AG09319 (cell line): ENCODE results near the gene EIPR1.
"Not testable (repeated sequence)": the region's sequence is repeated elsewhere in the genome, so short reads cannot be mapped to it uniquely, and the experiment has no call there.

Source experiments
- DNase-seq: peaks from one replicate; pipeline ENCODE4 v3.0.0-alpha.2; 2010; ENCODE audit warnings: low read depth; ENCODE audit errors: extremely low read depth
- TF ChIP-seq, protein P1 (sequence below): IDR thresholded peaks from 2 replicates; pipeline ENCODE4 v1.5.1; 2011; ENCODE audit warnings: low read depth, mild to moderate bottlenecking, inconsistent platforms, low read length, moderate library complexity

The EIPR1 gene

GRCh38 chr2:3183766-3184165 is 193.9 kb downstream of the EIPR1 start:
- no peak for DNase-seq
- TF ChIP-seq, protein P1, sequence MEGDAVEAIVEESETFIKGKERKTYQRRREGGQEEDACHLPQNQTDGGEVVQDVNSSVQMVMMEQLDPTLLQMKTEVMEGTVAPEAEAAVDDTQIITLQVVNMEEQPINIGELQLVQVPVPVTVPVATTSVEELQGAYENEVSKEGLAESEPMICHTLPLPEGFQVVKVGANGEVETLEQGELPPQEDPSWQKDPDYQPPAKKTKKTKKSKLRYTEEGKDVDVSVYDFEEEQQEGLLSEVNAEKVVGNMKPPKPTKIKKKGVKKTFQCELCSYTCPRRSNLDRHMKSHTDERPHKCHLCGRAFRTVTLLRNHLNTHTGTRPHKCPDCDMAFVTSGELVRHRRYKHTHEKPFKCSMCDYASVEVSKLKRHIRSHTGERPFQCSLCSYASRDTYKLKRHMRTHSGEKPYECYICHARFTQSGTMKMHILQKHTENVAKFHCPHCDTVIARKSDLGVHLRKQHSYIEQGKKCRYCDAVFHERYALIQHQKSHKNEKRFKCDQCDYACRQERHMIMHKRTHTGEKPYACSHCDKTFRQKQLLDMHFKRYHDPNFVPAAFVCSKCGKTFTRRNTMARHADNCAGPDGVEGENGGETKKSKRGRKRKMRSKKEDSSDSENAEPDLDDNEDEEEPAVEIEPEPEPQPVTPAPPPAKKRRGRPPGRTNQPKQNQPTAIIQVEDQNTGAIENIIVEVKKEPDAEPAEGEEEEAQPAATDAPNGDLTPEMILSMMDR = no peak

- DNase-seq = no peak
- TF ChIP-seq, protein P1 = no peak
These were observed 194.8 kb downstream of the EIPR1 start for GRCh38 chr2:3182848-3183247.

GRCh38 chr2:3181416-3182010 is 196.1 kb downstream of the EIPR1 start:
- TF ChIP-seq, protein P1 = no peak
- DNase-seq = no peak

DNA sequence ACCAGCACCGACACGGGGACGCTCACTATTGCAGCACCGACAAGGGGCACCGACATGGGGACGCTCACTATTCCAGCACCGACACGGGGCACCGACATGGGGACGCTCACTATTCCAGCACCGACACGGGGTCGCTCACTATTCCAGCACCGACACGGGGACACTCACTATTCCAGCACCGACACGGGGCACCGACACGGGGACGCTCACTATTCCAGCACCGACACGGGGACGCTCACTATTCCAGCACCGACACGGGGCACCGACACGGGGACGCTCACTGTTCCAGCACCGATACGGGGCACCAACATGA is 196.8 kb downstream of the EIPR1 start:
- not testable (repeated sequence) for DNase-seq

DNA sequence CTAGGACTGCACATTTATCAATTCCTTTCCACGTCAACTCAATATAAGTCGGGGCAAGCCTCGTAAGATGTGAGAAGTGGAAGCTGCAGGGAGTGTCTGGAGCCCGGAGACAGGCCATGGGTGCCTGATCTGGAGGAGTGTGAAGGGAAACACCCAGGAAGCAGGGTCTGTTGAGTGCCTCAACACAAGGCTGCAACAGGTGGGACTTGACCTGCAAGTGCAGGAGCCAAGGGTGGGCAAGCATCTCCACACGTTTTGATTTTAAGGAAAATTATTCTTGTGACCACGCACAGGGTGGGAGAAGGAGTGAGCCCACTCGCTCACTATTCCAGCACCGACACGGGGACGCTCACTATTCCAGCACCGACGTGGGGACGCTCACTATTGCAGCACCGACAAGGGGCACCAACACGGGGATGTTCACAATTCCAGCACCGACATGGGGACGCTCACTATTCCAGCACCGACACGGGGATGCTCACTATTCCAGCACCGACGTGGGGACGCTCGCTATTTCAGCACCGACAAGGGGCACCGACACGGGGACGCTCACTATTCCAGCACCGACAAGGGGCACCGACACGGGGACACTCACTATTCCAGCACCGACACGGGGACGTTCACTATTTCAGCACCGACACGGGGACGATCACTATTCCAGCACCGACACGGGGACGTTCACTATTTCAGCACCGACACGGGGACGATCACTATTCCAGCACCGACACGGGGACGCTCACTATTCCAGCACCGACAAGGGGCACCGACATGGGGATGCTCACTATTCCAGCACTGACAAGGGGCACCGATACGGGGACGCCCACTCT is 197.3 kb downstream of the EIPR1 start:
- TF ChIP-seq, protein P1 = no peak
- no peak for DNase-seq

GRCh38 chr2:3179626-3180025 is 198.0 kb downstream of the EIPR1 start:
- TF ChIP-seq, protein P1 = no peak
- DNase-seq = no peak

DNA sequence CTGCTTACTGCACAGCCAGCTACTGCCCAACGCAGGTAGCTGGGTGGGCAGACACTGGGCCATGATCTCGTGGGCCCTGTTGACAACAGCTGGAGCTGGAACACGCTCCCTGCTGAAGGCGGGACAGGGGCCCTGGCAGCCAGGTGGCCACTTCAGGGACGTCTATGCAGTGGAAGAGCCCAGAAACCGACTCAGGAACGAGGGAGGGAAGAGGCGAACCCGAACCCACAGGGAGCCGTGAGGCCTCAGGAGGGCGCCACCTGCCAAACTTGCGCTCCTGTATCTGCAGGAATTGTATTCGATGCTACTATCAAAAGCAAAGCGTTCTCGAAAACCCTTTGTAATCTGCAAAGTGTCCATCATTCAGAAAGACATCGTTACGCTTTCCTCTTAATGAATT is 198.4 kb downstream of the EIPR1 start:
- TF ChIP-seq, protein P1 = no peak; the same call in 1 of the 2 replicates

DNA sequence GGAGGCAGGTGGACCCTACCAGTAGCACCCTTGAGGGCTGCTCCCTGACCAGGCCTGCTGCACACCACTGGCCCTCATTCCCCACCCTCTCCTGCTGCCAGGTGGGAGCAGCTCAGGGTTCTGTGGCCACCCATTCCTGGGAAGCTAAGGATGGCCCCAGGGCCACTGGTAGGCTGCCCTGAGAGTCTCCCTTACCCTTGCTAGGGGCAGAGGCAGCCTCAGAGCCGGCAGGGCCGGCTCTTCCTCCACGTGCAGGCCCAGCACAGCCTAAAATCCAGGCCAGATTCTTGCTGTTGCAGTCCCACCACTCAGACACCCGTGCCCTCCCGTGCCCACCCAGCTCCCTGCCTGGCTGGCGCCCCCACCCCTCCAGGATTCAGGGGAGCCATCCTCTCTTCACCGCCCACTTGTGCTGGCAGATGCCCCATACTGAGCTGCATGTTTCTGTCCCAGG is 199.0 kb downstream of the EIPR1 start:
- DNase-seq = no peak
- TF ChIP-seq, protein P1 = no peak

More for the DNA sequence above, 198.4 kb downstream of the EIPR1 start:
- no peak for DNase-seq
